B cell (primary cell): ENCODE results near the gene DROSHA.

Experiments
- EZH2 ChIP-seq: IDR thresholded peaks from 2 replicates; pipeline ENCODE4 v1.6.1; 2012; ENCODE audit warnings: borderline replicate concordance, low read depth, mild to moderate bottlenecking, moderate library complexity, low read length; ENCODE audit not compliant: insufficient read depth, poor library complexity, severe bottlenecking
- TF ChIP-seq, protein P1 (sequence below): fragments of 200-600 bp; IDR thresholded peaks from one replicate; pipeline ENCODE4 v1.8.0; 2022; ENCODE audit warnings: antibody characterized with exemption, mild to moderate bottlenecking

DNA sequence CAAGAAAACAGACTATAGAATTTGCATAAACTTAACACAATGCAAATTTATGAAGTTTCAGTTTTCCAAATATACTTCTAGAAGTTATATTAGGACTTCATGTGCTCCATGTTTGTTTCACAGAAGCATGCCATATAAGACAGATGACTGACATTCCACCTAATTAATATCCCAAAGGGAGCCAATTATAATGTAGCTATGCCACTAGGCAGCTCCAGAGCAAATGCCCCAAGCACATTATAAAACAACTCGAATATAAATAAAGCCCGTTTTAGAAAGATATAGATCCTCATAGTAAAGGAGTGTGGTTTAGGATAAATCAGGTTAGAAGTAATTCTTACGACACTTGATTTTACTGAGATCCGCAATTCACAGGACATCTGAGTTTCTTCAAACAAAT lies 8.9 kb downstream of the DROSHA start:
- TF ChIP-seq, protein P1, sequence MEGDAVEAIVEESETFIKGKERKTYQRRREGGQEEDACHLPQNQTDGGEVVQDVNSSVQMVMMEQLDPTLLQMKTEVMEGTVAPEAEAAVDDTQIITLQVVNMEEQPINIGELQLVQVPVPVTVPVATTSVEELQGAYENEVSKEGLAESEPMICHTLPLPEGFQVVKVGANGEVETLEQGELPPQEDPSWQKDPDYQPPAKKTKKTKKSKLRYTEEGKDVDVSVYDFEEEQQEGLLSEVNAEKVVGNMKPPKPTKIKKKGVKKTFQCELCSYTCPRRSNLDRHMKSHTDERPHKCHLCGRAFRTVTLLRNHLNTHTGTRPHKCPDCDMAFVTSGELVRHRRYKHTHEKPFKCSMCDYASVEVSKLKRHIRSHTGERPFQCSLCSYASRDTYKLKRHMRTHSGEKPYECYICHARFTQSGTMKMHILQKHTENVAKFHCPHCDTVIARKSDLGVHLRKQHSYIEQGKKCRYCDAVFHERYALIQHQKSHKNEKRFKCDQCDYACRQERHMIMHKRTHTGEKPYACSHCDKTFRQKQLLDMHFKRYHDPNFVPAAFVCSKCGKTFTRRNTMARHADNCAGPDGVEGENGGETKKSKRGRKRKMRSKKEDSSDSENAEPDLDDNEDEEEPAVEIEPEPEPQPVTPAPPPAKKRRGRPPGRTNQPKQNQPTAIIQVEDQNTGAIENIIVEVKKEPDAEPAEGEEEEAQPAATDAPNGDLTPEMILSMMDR: no peak
- no peak for TF ChIP-seq EZH2
